Keratinocyte (primary cell): ENCODE data around the gene CPEB1. TPM values are rescaled to one million over a fixed set of nuclear protein-coding genes. Genes with fewer than 3 reads are reported as not detected.

Experiments
- DNase-seq: peaks from one replicate; pipeline ENCODE4 v3.0.0-alpha.2; 2011; ENCODE audit warnings: low read depth, missing footprints, low spot score
- FAIRE-seq: peaks from 2 replicates; lab custom pipeline; 2011; peaks lifted over from hg19 to GRCh38; lab: Jason Lieb, UNC
- H2AFZ ChIP-seq: 2 replicates; pipeline ENCODE4 v1.6.0; 2012; ENCODE audit warnings: low read length, control low read depth, inconsistent platforms; ENCODE audit not compliant: control insufficient read depth
- H3K27ac ChIP-seq: 2 replicates; pipeline ENCODE4 v1.5.1; 2011; ENCODE audit warnings: low read length; ENCODE audit not compliant: control insufficient read depth, insufficient read depth
- H3K27me3 ChIP-seq: 3 replicates; pipeline ENCODE4 v1.6.0; 2011; ENCODE audit warnings: low read length; ENCODE audit not compliant: control insufficient read depth, insufficient read depth; ENCODE audit errors: extremely low read depth
- H3K36me3 ChIP-seq, 2 experiments: 2 replicates in 1 of 2; 3 replicates in 1 of 2; pipeline ENCODE4 v1.5.1; 2011; ENCODE audit warnings: low read length in 2 of 2, mild to moderate bottlenecking in 1 of 2; ENCODE audit not compliant: control insufficient read depth in 2 of 2, insufficient read depth in 2 of 2; ENCODE audit errors: extremely low read depth in 1 of 2
- H3K4me1 ChIP-seq: 3 replicates; pipeline ENCODE4 v1.5.1; 2011; ENCODE audit warnings: low read length; ENCODE audit not compliant: control insufficient read depth, insufficient read depth; ENCODE audit errors: extremely low read depth
- H3K4me2 ChIP-seq: 3 replicates; pipeline ENCODE4 v1.6.0; 2011; ENCODE audit warnings: low read depth, low read length; ENCODE audit not compliant: control insufficient read depth, insufficient read depth; ENCODE audit errors: extremely low read depth
- H3K4me3 ChIP-seq, 3 experiments: fragments of 200-600 bp in 1 of 3; sonication (generic) in 1 of 3; 2 replicates in 2 of 3; 3 replicates in 1 of 3; pipeline ENCODE4 v1.5.1; 2011 to 2016; ENCODE audit warnings: low read length in 3 of 3, mild to moderate bottlenecking in 3 of 3, control low read depth in 2 of 3, inconsistent platforms in 1 of 3, low read depth in 1 of 3, mixed read lengths in 1 of 3, mixed run types in 1 of 3, moderate library complexity in 1 of 3; ENCODE audit not compliant: control insufficient read depth in 2 of 3, insufficient read depth in 2 of 3; ENCODE audit errors: extremely low read depth in 1 of 3
- H3K79me2 ChIP-seq: 2 replicates; pipeline ENCODE4 v1.6.0; 2012; ENCODE audit warnings: low read length; ENCODE audit not compliant: control insufficient read depth, insufficient read depth
- H3K9ac ChIP-seq: 3 replicates; pipeline ENCODE4 v1.6.0; 2011; ENCODE audit warnings: low read length; ENCODE audit not compliant: control insufficient read depth, insufficient read depth; ENCODE audit errors: extremely low read depth
- H3K9me1 ChIP-seq: 3 replicates; pipeline ENCODE4 v1.6.0; 2011; ENCODE audit warnings: low read length; ENCODE audit not compliant: control insufficient read depth, insufficient read depth; ENCODE audit errors: extremely low read depth
- H3K9me3 ChIP-seq: 2 replicates; pipeline ENCODE4 v1.5.1; 2012; ENCODE audit warnings: low read depth, low read length; ENCODE audit not compliant: control insufficient read depth
- H4K20me1 ChIP-seq: 3 replicates; pipeline ENCODE4 v1.6.0; 2011; ENCODE audit warnings: low read length; ENCODE audit not compliant: control insufficient read depth, insufficient read depth; ENCODE audit errors: extremely low read depth
- CTCF ChIP-seq, 3 experiments: IDR thresholded peaks in 1 of 3; conservative IDR thresholded peaks in 1 of 3; optimal IDR thresholded peaks in 1 of 3; 2 replicates in 2 of 3; 3 replicates in 1 of 3; pipeline versions ENCODE3 to v1.5.1; 2011; ENCODE audit warnings: low read length in 3 of 3, mild to moderate bottlenecking in 3 of 3, moderate library complexity in 2 of 3, control low read depth in 1 of 3, inconsistent platforms in 1 of 3; ENCODE audit not compliant: insufficient read depth in 2 of 3; ENCODE audit errors: extremely low read depth in 1 of 3
- EZH2 ChIP-seq: IDR thresholded peaks from one replicate; pipeline ENCODE4 v1.6.1; 2012; ENCODE audit warnings: inconsistent platforms, mild to moderate bottlenecking, low read length, moderate library complexity
- dilution Hi-C: fragments of 300-500 bp; cut with MboI; formaldehyde crosslinking; loops from one replicate; pipeline ENCODE4 v1.7.0; 2020; ENCODE audit warnings: low sequenced_read_pairs; ENCODE audit not compliant: extremely low pct_ligation_motif_present
- polyA plus RNA-seq, 5 experiments: library from polyadenylated mRNA; depleted of rRNA in 3 of 5; stranded (reverse) in 3 of 5; stranded (forward) in 1 of 5; unstranded in 1 of 5; fragments of >200 nt; gene quantifications; 1 replicate in 1 of 5; 2 replicates in 3 of 5; 3 replicates in 1 of 5; pipeline versions ENCODE4 v1.2.1 to v1.2.3, GENCODE V29; 2011 to 2012; ENCODE audit warnings: missing spikeins in 2 of 5, low read depth in 1 of 5, low replicate concordance in 1 of 5

Gene CPEB1
- polyA plus RNA-seq, 1 donor (not counting 4 experiments of a cell fraction or from before 2014, with no cell fraction given) = 0.16 TPM

- dilution Hi-C loops = no loop called here
Observed at GRCh38 chr15:82602195-82602594, 45.0 kb downstream of the CPEB1 start.

GRCh38 chr15:82599862-82600261 lies 47.3 kb downstream of the CPEB1 start:
- H3K9me1 ChIP-seq = no peaks in the 10 kb centered on the region
- no peaks in the 10 kb centered on the region for H3K79me2 ChIP-seq
- no peak overlapping the region for H3K27ac ChIP-seq
- no peak overlapping the region for H2AFZ ChIP-seq
- H3K9me3 ChIP-seq = no peaks in the 10 kb centered on the region
- H3K4me2 ChIP-seq = no peak overlapping the region
- TF ChIP-seq CTCF (optimal IDR thresholded peaks at IDR 0.05 in 1 of 3, IDR thresholded peaks at IDR 0.05 in 1 of 3, conservative IDR thresholded peaks at IDR 0.05 in 1 of 3; ENCODE audit: extremely low read depth in 1 of 3, insufficient read depth in 2 of 3, low read length in 3 of 3) (no peak), EZH2 (no peak)
- H4K20me1 ChIP-seq = no peaks in the 10 kb centered on the region
- dilution Hi-C loops = no loop called here
- H3K27me3 ChIP-seq = no peaks in the 10 kb centered on the region
- H3K36me3 ChIP-seq = no peaks in the 10 kb centered on the region
- no peak overlapping the region for H3K9ac ChIP-seq
- H3K4me1 ChIP-seq = no peaks in the 10 kb centered on the region
- no peak for FAIRE-seq
- H3K4me3 ChIP-seq = no peak overlapping the region
- no peak for DNase-seq

More at GRCh38 chr15:82602195-82602594, 45.0 kb downstream of the CPEB1 start:
- TF ChIP-seq EZH2 (no peak), CTCF (optimal IDR thresholded peaks at IDR 0.05 in 1 of 3, IDR thresholded peaks at IDR 0.05 in 1 of 3, conservative IDR thresholded peaks at IDR 0.05 in 1 of 3; ENCODE audit: extremely low read depth in 1 of 3, insufficient read depth in 2 of 3, low read length in 3 of 3) (no peak)
- Histone ChIP-seq H3K9me3 (no peaks in the 10 kb centered on the region), H3K27me3 (no peaks in the 10 kb centered on the region), H3K4me3 (no peak overlapping the region), H3K9me1 (no peaks in the 10 kb centered on the region), H2AFZ (no peak overlapping the region), H3K79me2 (no peaks in the 10 kb centered on the region), H3K4me2 (no peak overlapping the region), H3K27ac (no peak overlapping the region), H4K20me1 (no peaks in the 10 kb centered on the region), H3K9ac (no peak overlapping the region), H3K4me1 (no peaks in the 10 kb centered on the region), H3K36me3 (no peaks in the 10 kb centered on the region)
- FAIRE-seq (no peak), DNase-seq (no peak)
